ENCODE data around the gene SPO11. TPM values are rescaled to one million over a fixed set of nuclear protein-coding genes. Genes with fewer than 3 reads are reported as not detected.

SPO11 gene
- total RNA-seq, 3 donors from 2014 or later = not detected

GRCh38 chr20:57294550-57294949 lies 35.1 kb upstream of the SPO11 start:
- no peaks in the 10 kb centered on the region for H3K9me3 ChIP-seq
- H3K36me3 ChIP-seq = no peaks in the 10 kb centered on the region
- no peak for DNase-seq (ENCODE audit: low spot score in 2 of 2)
- TF ChIP-seq POLR2A (IDR thresholded peaks at IDR 0.05) (no peak), POLR2AphosphoS5 (IDR thresholded peaks at IDR 0.05) (no peak), CTCF (IDR thresholded peaks at IDR 0.05) (no peak)
- no peak overlapping the region for H3K4me3 ChIP-seq
- peaks cover 0 to 7% of the 10 kb centered on the region in 2 donors for H3K27me3 ChIP-seq
- no peak overlapping the region for H3K27ac ChIP-seq
- no peaks in the 10 kb centered on the region for H3K4me1 ChIP-seq
- intact Hi-C loops (cut with DNase I; ENCODE audit: low total_unique reads) = no loop called here

GRCh38 chr20:57298457-57298856 lies 31.1 kb upstream of the SPO11 start:
- no peak overlapping the region for H3K27ac ChIP-seq
- no peaks in the 10 kb centered on the region for H3K4me1 ChIP-seq
- H3K4me3 ChIP-seq = no peak overlapping the region
- H3K27me3 ChIP-seq = no peaks in the 10 kb centered on the region
- no peaks in the 10 kb centered on the region for H3K36me3 ChIP-seq
- no peak for TF ChIP-seq POLR2A (IDR thresholded peaks at IDR 0.05)
- no peak for TF ChIP-seq CTCF (IDR thresholded peaks at IDR 0.05)
- no peak for TF ChIP-seq POLR2AphosphoS5 (IDR thresholded peaks at IDR 0.05)
- H3K9me3 ChIP-seq = no peaks in the 10 kb centered on the region
- DNase-seq (ENCODE audit: low spot score in 2 of 2) = no peak
- intact Hi-C loops (cut with DNase I; ENCODE audit: low total_unique reads) = no loop called here

- Histone ChIP-seq H3K4me1 (no peaks in the 10 kb centered on the region), H3K4me3 (no peak overlapping the region), H3K9me3 (no peaks in the 10 kb centered on the region), H3K27ac (no peak overlapping the region), H3K36me3 (no peaks in the 10 kb centered on the region), H3K27me3 (no peaks in the 10 kb centered on the region)
- no peak for TF ChIP-seq POLR2AphosphoS5 (IDR thresholded peaks at IDR 0.05)
- no peak for TF ChIP-seq CTCF (IDR thresholded peaks at IDR 0.05)
- no peak for TF ChIP-seq POLR2A (IDR thresholded peaks at IDR 0.05)
- no peak for DNase-seq (ENCODE audit: low spot score in 2 of 2)
- intact Hi-C loops (cut with DNase I; ENCODE audit: low total_unique reads) = no loop called here
Observed at GRCh38 chr20:57301026-57301425, 28.6 kb upstream of the SPO11 start.

- TF ChIP-seq POLR2A (IDR thresholded peaks at IDR 0.05) (no peak), POLR2AphosphoS5 (IDR thresholded peaks at IDR 0.05) (no peak), CTCF (IDR thresholded peaks at IDR 0.05) (no peak)
- intact Hi-C loops (cut with DNase I; ENCODE audit: low total_unique reads) = no loop called here
Observed at GRCh38 chr20:57306747-57307146, 22.9 kb upstream of the SPO11 start.

GRCh38 chr20:57308451-57309271 lies 20.9 kb upstream of the SPO11 start:
- Histone ChIP-seq H3K4me3 (no peak overlapping the region), H3K36me3 (no peaks in the 10 kb centered on the region), H3K27me3 (no peaks in the 10 kb centered on the region), H3K4me1 (no peaks in the 10 kb centered on the region), H3K9me3 (no peaks in the 10 kb centered on the region), H3K27ac (no peak overlapping the region)
- no peak for TF ChIP-seq POLR2A (IDR thresholded peaks at IDR 0.05)
- no peak for TF ChIP-seq CTCF (IDR thresholded peaks at IDR 0.05)
- TF ChIP-seq POLR2AphosphoS5 (IDR thresholded peaks at IDR 0.05) = no peak
- no peak for DNase-seq (ENCODE audit: low spot score in 2 of 2)
- intact Hi-C loops (cut with DNase I; ENCODE audit: low total_unique reads) = no loop called here

More at GRCh38 chr20:57306747-57307146, 22.9 kb upstream of the SPO11 start:
- no peaks in the 10 kb centered on the region for H3K27me3 ChIP-seq
- no peak overlapping the region for H3K4me3 ChIP-seq
- no peaks in the 10 kb centered on the region for H3K4me1 ChIP-seq
- no peaks in the 10 kb centered on the region for H3K9me3 ChIP-seq
- H3K36me3 ChIP-seq = no peaks in the 10 kb centered on the region
- DNase-seq (ENCODE audit: low spot score in 2 of 2) = no peak
- H3K27ac ChIP-seq = no peak overlapping the region
